Muscle layer of duodenum (tissue), 2 donors: ENCODE results near the gene KPNA1.

Experiments
- H3K27ac ChIP-seq: one replicate; pipeline ENCODE4 v1.7.0; 2013; ENCODE audit warnings: mild to moderate bottlenecking, low read length
- H3K27me3 ChIP-seq: one replicate; pipeline ENCODE4 v1.7.0; 2013; ENCODE audit warnings: low read depth, mild to moderate bottlenecking, control low read depth, low read length
- H3K36me3 ChIP-seq, 2 donors: one replicate each; pipeline ENCODE4 v1.7.0; 2013; ENCODE audit warnings: low read length in 2 of 2, control low read depth in 1 of 2, mild to moderate bottlenecking in 1 of 2; ENCODE audit not compliant: insufficient read depth in 2 of 2, control insufficient read depth in 1 of 2
- H3K4me1 ChIP-seq, 2 donors: one replicate each; pipeline ENCODE4 v1.7.0; 2013; ENCODE audit warnings: low read length in 2 of 2, mild to moderate bottlenecking in 2 of 2, control low read depth in 1 of 2, moderate library complexity in 1 of 2; ENCODE audit not compliant: insufficient read depth in 2 of 2, control insufficient read depth in 1 of 2
- H3K4me3 ChIP-seq, 2 donors: one replicate each; pipeline ENCODE4 v1.7.0; 2013; ENCODE audit warnings: low read length in 2 of 2, low read depth in 1 of 2, mild to moderate bottlenecking in 1 of 2
- H3K9me3 ChIP-seq, 2 donors: one replicate each; pipeline ENCODE4 v1.7.0; 2013; ENCODE audit warnings: low read length in 2 of 2, control low read depth in 1 of 2, mild to moderate bottlenecking in 1 of 2; ENCODE audit not compliant: control insufficient read depth in 1 of 2
- donor health status: healthy.

The KPNA1 gene

GRCh38 chr3:122374034-122374433 is 140.7 kb downstream of the KPNA1 start:
- H3K27me3 ChIP-seq, result no peaks in the 10 kb centered on the region

More at GRCh38 chr3:122374034-122374433, 140.7 kb downstream of the KPNA1 start:
- peaks cover 4 to 25% of the 10 kb centered on the region in 2 donors for H3K36me3 ChIP-seq
- H3K27ac ChIP-seq, result no peak overlapping the region
- H3K4me1 ChIP-seq, result no peaks in the 10 kb centered on the region
- no peaks in the 10 kb centered on the region for H3K9me3 ChIP-seq
- no peak overlapping the region for H3K4me3 ChIP-seq
